Loucy (cell line): ENCODE measurements around the gene RHBDL3.

Experiments
- CTCF ChIP-seq: fragments of 200-600 bp; sonication (generic); conservative IDR thresholded peaks from 2 replicates; pipeline ENCODE4 v1.5.1; 2014; ENCODE audit warnings: mild to moderate bottlenecking, antibody characterized with exemption, low read length
- EZH2phosphoT487 ChIP-seq: fragments of 200-600 bp; IDR thresholded peaks from 2 replicates; pipeline ENCODE4 v1.6.1; 2018; ENCODE audit warnings: antibody characterized with exemption, mild to moderate bottlenecking, moderate library complexity, borderline replicate concordance

- TF ChIP-seq CTCF (no peak), EZH2phosphoT487 (no peak)
These were observed 26.2 kb upstream of the RHBDL3 start for GRCh38 chr17:32239456-32239855.
